WERI-Rb-1 (cell line): ENCODE measurements around the gene MED25.

ENCODE experiments used
- DNase-seq: peaks from one replicate; pipeline ENCODE4 v3.0.0-alpha.2; 2020
- H3K27ac ChIP-seq: fragments of 250-450 bp; sonication (Bioruptor Pico); 2 replicates; pipeline ENCODE4 v1.5.1; 2020; ENCODE audit warnings: mild to moderate bottlenecking, moderate library complexity
- H3K27me3 ChIP-seq: fragments of 250-450 bp; sonication (Bioruptor Pico); 2 replicates; pipeline ENCODE4 v1.5.1; 2021; ENCODE audit warnings: mild to moderate bottlenecking, low read depth, moderate library complexity; ENCODE audit not compliant: insufficient read depth, severe bottlenecking
- H3K36me3 ChIP-seq: fragments of 250-450 bp; sonication (Bioruptor Pico); 2 replicates; pipeline ENCODE4 v1.5.1; 2020; ENCODE audit warnings: mild to moderate bottlenecking, moderate library complexity
- H3K4me3 ChIP-seq: 2 replicates; pipeline ENCODE4 v1.5.1; 2011; ENCODE audit warnings: low read depth, mild to moderate bottlenecking, control low read depth, low read length
- H3K9me3 ChIP-seq: fragments of 250-450 bp; sonication (Bioruptor Pico); 2 replicates; pipeline ENCODE4 v1.5.1; 2021; ENCODE audit warnings: mild to moderate bottlenecking, moderate library complexity; ENCODE audit not compliant: severe bottlenecking
- TF ChIP-seq, protein P1 (sequence below): IDR thresholded peaks from 2 replicates; pipeline ENCODE4 v1.5.1; 2011; ENCODE audit warnings: low read depth, mild to moderate bottlenecking, control low read depth, inconsistent platforms, low read length

MED25 gene

DNA sequence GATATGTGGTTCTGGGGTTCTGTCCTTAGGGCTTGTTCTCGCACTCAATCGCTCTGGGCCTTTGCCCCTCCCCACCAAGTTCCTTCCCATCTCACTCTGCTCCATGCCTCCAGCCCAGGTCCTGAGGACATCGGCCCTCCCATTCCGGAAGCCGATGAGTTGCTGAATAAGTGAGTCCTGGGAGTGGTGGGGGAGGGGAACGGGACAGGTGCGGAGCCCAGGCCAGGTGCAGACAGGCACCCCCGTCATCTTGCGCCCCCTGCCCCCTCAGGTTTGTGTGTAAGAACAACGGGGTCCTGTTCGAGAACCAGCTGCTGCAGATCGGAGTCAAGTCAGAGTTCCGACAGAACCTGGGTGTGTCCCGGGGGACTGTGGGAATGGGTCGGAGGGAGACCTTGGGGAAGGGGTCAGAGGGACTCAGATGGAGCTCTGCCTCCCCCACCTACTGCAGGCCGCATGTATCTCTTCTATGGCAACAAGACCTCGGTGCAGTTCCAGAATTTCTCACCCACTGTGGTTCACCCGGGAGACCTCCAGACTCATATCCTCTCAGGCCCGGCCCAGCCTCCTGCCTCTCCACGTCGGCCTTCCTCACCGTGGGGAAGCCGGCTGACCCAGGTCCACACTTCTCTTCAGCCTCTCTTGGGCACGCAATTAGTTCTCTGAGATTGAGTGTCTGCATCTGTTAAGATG is 15.1 kb upstream of the MED25 start:
- Histone ChIP-seq H3K4me3 (peak overlapping the region; percentile 23), H3K9me3 (no peaks in the 10 kb centered on the region), H3K27ac (peak overlapping the region; percentile 42), H3K27me3 (no peaks in the 10 kb centered on the region), H3K36me3 (peaks cover 64% of the 10 kb centered on the region)
- TF ChIP-seq, protein P1, sequence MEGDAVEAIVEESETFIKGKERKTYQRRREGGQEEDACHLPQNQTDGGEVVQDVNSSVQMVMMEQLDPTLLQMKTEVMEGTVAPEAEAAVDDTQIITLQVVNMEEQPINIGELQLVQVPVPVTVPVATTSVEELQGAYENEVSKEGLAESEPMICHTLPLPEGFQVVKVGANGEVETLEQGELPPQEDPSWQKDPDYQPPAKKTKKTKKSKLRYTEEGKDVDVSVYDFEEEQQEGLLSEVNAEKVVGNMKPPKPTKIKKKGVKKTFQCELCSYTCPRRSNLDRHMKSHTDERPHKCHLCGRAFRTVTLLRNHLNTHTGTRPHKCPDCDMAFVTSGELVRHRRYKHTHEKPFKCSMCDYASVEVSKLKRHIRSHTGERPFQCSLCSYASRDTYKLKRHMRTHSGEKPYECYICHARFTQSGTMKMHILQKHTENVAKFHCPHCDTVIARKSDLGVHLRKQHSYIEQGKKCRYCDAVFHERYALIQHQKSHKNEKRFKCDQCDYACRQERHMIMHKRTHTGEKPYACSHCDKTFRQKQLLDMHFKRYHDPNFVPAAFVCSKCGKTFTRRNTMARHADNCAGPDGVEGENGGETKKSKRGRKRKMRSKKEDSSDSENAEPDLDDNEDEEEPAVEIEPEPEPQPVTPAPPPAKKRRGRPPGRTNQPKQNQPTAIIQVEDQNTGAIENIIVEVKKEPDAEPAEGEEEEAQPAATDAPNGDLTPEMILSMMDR: no peak
- DNase-seq: no peak

DNA sequence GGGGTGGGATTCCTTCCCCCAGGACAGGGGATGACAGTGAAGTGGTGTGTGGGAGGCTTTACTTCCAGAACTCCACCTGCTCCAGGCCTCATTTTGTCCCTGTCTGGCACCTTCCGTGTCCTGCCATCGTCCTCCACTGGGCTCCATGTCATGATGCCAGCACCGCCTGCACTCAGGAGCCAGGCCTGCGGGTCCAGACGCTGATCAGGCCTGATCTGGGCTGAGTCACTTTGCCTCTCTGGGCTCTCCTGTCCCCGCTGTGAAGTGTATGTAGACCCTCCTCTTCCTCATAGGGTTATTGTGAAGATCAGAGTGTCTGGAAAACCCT is 14.6 kb upstream of the MED25 start:
- H3K36me3 ChIP-seq: peaks cover 67% of the 10 kb centered on the region
- DNase-seq: no peak
- H3K27me3 ChIP-seq: no peaks in the 10 kb centered on the region
- TF ChIP-seq, protein P1: no peak
- H3K9me3 ChIP-seq: no peaks in the 10 kb centered on the region
- no peak overlapping the region for H3K4me3 ChIP-seq
- no peak overlapping the region for H3K27ac ChIP-seq

- no peak for DNase-seq
- H3K27me3 ChIP-seq: no peaks in the 10 kb centered on the region
- no peak overlapping the region for H3K27ac ChIP-seq
- TF ChIP-seq, protein P1: no peak
- no peak overlapping the region for H3K4me3 ChIP-seq
- no peaks in the 10 kb centered on the region for H3K9me3 ChIP-seq
- peaks cover 44% of the 10 kb centered on the region for H3K36me3 ChIP-seq
These were observed 12.1 kb upstream of the MED25 start for GRCh38 chr19:49805822-49806619.

DNA sequence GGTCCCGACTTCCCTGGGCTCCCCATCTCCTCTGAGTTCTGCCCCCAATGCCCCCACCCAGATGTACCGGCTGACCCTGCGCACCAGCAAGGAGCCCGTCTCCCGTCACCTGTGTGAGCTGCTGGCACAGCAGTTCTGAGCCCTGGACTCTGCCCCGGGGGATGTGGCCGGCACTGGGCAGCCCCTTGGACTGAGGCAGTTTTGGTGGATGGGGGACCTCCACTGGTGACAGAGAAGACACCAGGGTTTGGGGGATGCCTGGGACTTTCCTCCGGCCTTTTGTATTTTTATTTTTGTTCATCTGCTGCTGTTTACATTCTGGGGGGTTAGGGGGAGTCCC is 11.5 kb upstream of the MED25 start:
- TF ChIP-seq, protein P1: no peak
- no peak overlapping the region for H3K4me3 ChIP-seq
- no peak for DNase-seq
- no peaks in the 10 kb centered on the region for H3K9me3 ChIP-seq
- no peak overlapping the region for H3K27ac ChIP-seq
- H3K27me3 ChIP-seq: no peaks in the 10 kb centered on the region
- peaks cover 44% of the 10 kb centered on the region for H3K36me3 ChIP-seq

DNA sequence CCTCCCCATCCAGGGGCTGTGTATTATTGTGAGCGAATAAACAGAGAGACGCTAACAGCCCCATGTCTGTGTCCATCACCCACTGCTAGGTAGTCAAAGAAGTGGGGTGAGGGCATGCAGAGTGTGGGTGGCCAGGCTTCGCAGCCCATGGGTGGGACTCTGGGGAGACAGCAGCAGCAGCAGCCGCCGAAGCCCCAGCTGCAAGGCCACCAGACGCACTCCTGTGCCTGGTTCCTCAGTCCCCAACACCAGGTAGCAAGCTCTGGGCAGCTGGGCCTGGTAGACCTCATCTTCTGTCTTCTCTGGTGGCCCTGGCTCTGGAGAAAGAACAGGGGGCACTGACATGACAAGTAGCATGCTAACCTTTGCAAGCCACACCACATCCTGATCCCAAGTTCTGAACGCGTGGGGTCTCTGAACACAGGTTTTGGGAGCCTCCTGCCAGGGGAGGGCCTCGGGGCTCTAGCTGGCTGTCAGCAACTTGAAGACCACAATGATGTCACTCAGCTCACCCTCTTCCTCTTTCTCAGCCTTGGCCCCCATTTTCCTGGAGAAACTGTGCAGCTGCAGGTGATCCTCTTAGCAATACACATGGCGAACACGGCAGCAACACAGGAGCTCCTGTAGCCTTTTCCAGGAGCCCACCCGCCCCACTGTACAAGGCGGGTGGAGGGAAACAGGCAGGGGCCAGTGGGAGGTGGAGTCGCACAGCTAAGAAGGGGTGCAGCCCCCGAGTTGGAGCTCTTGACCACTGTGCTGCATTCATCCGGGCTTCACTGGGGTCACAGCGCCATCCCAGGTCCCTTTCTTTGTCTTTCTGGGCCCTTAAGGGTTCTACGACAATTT is 10.8 kb upstream of the MED25 start:
- no peak for DNase-seq
- Histone ChIP-seq H3K27ac (no peak overlapping the region), H3K36me3 (peaks cover 44% of the 10 kb centered on the region), H3K9me3 (no peaks in the 10 kb centered on the region), H3K27me3 (no peaks in the 10 kb centered on the region), H3K4me3 (no peak overlapping the region)
- TF ChIP-seq, protein P1: no peak
